ENCODE results near the gene CYP27B1. TPM values are rescaled to one million over a fixed set of nuclear protein-coding genes. Genes with fewer than 3 reads are reported as not detected.

Gene CYP27B1
- total RNA-seq, 4 donors from 2014 or later = 0.27 to 0.57 (median 0.31) TPM; not detected in 1

DNA sequence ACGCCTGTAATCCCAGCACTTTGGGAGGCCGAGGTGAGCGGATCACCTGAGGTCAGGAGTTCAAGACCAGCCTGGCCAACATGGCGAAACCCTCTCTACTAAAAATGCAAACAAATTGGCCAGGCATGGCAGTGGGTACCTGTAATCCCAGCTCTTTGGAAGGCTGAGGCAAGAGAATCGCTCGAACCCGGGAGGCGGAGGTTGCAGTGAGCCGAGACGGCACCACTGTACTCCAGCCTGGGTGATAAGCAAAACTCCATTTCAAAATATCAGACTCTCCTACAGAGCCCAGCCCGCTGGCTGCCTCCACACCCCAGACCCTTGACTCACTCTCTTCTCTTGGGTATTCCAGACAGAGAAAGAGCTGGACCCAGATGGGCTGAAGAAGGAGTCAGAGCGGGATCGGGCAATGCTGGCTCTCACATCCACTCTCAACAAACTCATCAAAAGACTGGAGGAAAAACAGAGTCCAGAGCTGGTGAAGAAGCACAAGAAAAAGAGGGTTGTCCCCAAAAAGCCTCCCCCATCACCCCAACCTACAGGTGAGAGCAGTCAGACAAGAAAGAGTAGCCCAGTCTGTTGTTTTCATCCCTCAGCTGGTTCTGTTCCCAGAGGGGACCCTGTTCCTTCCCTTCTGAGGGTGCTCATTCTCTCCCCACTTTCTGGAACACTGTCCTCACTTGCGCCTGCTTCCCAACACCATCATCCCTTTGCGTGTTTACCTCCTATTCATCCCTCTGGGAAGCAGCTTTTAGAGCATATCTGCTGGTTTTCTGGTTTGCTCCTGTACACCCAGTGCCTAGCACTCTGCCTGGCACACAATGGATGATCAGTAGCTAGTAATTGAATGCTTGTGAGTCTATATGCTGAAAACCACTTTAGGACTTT lies 48.0 kb downstream of the CYP27B1 start:
- no peak for TF ChIP-seq EP300 (IDR thresholded peaks at IDR 0.05)
- TF ChIP-seq POLR2A (IDR thresholded peaks at IDR 0.05) = no peak
- TF ChIP-seq, protein P1, sequence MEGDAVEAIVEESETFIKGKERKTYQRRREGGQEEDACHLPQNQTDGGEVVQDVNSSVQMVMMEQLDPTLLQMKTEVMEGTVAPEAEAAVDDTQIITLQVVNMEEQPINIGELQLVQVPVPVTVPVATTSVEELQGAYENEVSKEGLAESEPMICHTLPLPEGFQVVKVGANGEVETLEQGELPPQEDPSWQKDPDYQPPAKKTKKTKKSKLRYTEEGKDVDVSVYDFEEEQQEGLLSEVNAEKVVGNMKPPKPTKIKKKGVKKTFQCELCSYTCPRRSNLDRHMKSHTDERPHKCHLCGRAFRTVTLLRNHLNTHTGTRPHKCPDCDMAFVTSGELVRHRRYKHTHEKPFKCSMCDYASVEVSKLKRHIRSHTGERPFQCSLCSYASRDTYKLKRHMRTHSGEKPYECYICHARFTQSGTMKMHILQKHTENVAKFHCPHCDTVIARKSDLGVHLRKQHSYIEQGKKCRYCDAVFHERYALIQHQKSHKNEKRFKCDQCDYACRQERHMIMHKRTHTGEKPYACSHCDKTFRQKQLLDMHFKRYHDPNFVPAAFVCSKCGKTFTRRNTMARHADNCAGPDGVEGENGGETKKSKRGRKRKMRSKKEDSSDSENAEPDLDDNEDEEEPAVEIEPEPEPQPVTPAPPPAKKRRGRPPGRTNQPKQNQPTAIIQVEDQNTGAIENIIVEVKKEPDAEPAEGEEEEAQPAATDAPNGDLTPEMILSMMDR (IDR thresholded peaks at IDR 0.05) = no peak
- TF ChIP-seq POLR2AphosphoS5 (IDR thresholded peaks at IDR 0.05) = no peak
- no peaks in the 10 kb centered on the region for H3K9me3 ChIP-seq
- WGBS, 2 donors (ENCODE audit: low coverage in 1 of 2) = 91 to 94% methylated on average over 6 to 8 of the region's 15 CpGs
- H3K36me3 ChIP-seq = peaks cover 0 to 83% of the 10 kb centered on the region in 2 donors
- no peak overlapping the region for H3K27ac ChIP-seq
- H3K4me1 ChIP-seq = no peaks in the 10 kb centered on the region
- no peak overlapping the region for H3K4me3 ChIP-seq
- H3K27me3 ChIP-seq = no peaks in the 10 kb centered on the region
- ATAC-seq = no peak

DNA sequence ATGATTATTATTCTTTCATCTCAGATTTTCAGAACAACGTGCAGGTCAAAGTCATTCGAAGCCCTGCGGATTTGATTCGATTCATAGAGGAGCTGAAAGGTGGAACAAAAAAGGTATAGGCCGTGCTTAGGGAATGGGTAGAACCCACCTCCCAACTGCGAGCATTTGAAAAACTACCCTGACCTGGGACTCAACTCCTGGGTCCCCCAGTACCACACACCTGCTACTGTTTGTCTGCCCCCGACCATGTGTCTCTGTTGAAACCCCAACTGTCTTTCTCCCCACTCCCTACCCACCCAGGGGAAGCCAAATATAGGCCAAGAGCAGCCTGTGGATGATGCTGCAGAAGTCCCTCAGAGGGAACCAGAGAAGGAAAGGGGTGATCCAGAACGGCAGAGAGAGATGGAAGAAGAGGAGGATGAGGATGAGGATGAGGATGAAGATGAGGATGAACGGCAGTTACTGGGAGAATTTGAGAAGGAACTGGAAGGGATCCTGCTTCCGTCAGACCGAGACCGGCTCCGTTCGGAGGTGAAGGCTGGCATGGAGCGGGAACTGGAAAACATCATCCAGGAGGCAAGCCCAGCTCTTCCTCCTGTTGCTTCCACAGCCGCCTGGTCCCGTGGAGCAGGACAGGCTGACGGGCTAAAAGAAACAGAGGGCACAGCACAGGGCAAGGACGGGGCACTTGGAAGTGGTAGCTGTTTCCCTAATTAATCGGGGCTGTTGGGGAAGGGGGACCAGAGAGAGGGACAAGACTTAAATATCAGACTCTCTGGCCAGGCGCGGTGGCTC lies 48.8 kb downstream of the CYP27B1 start:
- no peak for TF ChIP-seq POLR2A (IDR thresholded peaks at IDR 0.05)
- TF ChIP-seq POLR2AphosphoS5 (IDR thresholded peaks at IDR 0.05) = no peak
- TF ChIP-seq EP300 (IDR thresholded peaks at IDR 0.05) = no peak
- TF ChIP-seq, protein P1 (IDR thresholded peaks at IDR 0.05) = no peak
- 92 to 93% methylated on average over 3 to 14 of the region's 22 CpGs for WGBS, 2 donors (ENCODE audit: low coverage in 1 of 2)
- H3K9me3 ChIP-seq = no peaks in the 10 kb centered on the region
- no peak for ATAC-seq
- H3K27me3 ChIP-seq = no peaks in the 10 kb centered on the region
- peaks cover 0 to 92% of the 10 kb centered on the region in 2 donors for H3K36me3 ChIP-seq
- H3K4me3 ChIP-seq = no peak overlapping the region
- no peak overlapping the region for H3K27ac ChIP-seq
- H3K4me1 ChIP-seq = no peaks in the 10 kb centered on the region

DNA sequence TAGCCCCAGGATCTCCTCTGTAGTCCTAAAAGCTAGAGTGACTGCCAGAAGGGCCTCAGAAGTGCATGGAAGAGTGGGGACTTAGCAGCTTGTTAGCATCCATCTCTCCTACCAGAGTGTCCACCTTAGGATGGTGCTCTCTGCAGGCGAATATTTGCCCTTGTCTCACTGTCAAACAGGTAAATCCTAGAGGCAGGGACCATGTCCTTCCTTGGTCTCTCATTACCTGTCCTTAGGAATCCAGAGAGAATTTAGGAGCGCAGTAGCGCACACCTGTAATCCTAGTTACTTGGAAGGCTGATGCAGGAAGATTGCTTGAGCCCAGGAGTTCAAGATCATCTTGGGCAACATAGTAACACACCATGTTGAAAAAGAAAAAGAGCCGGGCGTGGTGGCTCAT lies 49.7 kb downstream of the CYP27B1 start:
- Histone ChIP-seq H3K4me3 (no peak overlapping the region), H3K36me3 (peaks cover 0 to 100% of the 10 kb centered on the region in 2 donors), H3K27ac (no peak overlapping the region), H3K4me1 (no peaks in the 10 kb centered on the region), H3K9me3 (no peaks in the 10 kb centered on the region), H3K27me3 (no peaks in the 10 kb centered on the region)
- TF ChIP-seq EP300 (IDR thresholded peaks at IDR 0.05) (no peak), POLR2AphosphoS5 (IDR thresholded peaks at IDR 0.05) (no peak), POLR2A (IDR thresholded peaks at IDR 0.05) (no peak)
- TF ChIP-seq, protein P1 (IDR thresholded peaks at IDR 0.05) = no peak
- no peak for ATAC-seq
- WGBS, 2 donors (ENCODE audit: low coverage in 1 of 2) = 96 to 100% methylated on average over 2 to 4 of the region's 5 CpGs

DNA sequence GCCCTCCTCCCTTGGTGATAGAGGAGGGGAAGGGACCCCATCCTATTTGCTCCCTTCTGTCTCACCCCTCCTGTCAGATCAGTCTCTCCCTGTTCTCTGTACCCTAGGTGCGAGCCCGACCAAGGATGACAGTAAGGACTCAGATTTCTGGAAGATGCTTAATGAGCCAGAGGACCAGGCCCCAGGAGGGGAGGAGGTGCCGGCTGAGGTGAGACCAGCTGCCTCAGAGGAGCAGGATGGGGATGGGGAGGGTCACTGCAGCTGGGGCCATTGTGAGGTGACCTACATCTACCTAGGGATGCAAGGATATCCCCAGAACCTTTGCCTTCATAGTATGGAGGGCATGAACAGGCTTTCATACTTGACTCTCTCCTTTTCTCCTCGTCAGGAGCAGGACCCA lies 50.6 kb downstream of the CYP27B1 start:
- Histone ChIP-seq H3K36me3 (peaks cover 0 to 97% of the 10 kb centered on the region in 2 donors), H3K4me3 (no peak overlapping the region), H3K27me3 (no peaks in the 10 kb centered on the region), H3K27ac (no peak overlapping the region), H3K4me1 (no peaks in the 10 kb centered on the region), H3K9me3 (no peaks in the 10 kb centered on the region)
- no peak for ATAC-seq
- TF ChIP-seq, protein P1 (IDR thresholded peaks at IDR 0.05) = no peak
- TF ChIP-seq EP300 (IDR thresholded peaks at IDR 0.05) = no peak
- TF ChIP-seq POLR2AphosphoS5 (IDR thresholded peaks at IDR 0.05) = no peak
- no peak for TF ChIP-seq POLR2A (IDR thresholded peaks at IDR 0.05)
- WGBS, 2 donors (ENCODE audit: low coverage in 1 of 2) = 100% methylated on average over 3 of the region's 4 CpGs; no CpG with 5 or more reads in 1 of the 2 donors

All from gastroesophageal sphincter (tissue), 4 donors.